GM19467 (cell line): Measurements from ENCODE around the gene L3MBTL1.
"Not testable (repeated sequence)": the region's sequence is repeated elsewhere in the genome, so short reads cannot be mapped to it uniquely, and the experiment has no call there.

Experiments used
- ATAC-seq: cut with Tn5 transposase; IDR thresholded peaks from one replicate; pipeline ENCODE4 v1.9.1; 2021; ENCODE audit warnings: mild to moderate bottlenecking, moderate library complexity; ENCODE audit not compliant: unreplicated experiment

L3MBTL1 gene

GRCh38 chr20:43584448-43585136, 77.1 kb downstream of the L3MBTL1 start:
- no peak for ATAC-seq

GRCh38 chr20:43586641-43587040, 79.1 kb downstream of the L3MBTL1 start:
- no peak for ATAC-seq

GRCh38 chr20:43588526-43588925, 81.0 kb downstream of the L3MBTL1 start:
- not testable (repeated sequence) for ATAC-seq

- no peak for ATAC-seq
Measured at GRCh38 chr20:43590036-43590391, 82.5 kb downstream of the L3MBTL1 start.

GRCh38 chr20:43590392-43591303, 83.2 kb downstream of the L3MBTL1 start, which contains the start of gene IFT52:
Gene IFT52 (plus strand): TSS chr20:43590937. CDS start chr20:43594699, 3,762 bp downstream.
- peak; percentile 98 for ATAC-seq
